ENCODE results near the gene MITF. TPM values are rescaled to one million over a fixed set of nuclear protein-coding genes. Genes with fewer than 3 reads are reported as not detected.
"Not testable (repeated sequence)": the region's sequence is repeated elsewhere in the genome, so short reads cannot be mapped to it uniquely, and the experiment has no call there.

Gene MITF
- total RNA-seq, 2 experiments from 2014 or later: 0.15 TPM; not detected in 1

- ChIA-PET POLR2A (no interaction called here), CTCF (no interaction called here)
These were observed 42.3 kb downstream of the MITF start for GRCh38 chr3:69781593-69781992.

- ChIA-PET POLR2A (no interaction called here), CTCF (no interaction called here)
These were observed 45.8 kb downstream of the MITF start for GRCh38 chr3:69784954-69785514.

DNA sequence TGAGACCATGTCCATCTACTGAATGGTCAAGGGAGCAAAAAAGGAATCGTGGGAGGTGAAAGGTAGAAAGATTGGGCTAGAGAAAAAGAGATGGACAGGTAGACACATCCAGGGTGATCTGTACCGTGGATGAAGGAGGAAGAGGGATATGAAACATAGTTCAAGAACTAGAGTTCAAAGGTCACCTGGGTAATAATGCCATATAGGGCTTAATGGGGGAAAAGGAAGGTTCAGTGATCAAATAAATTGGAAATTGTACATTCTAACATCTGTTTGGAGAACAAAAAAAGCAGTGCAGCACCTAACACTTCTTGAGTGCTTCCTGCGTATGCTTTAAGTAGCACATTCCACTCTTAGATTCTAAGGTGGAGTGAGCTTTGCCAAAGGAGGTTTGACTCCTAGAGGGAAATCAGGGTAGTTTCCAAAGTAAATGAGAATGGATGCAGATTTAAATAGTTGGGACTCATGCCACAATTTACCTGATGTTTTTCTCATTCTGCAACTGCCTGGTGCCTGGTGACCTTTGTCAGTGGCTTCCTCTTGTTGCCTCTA, 46.6 kb downstream of the MITF start:
- ChIA-PET POLR2A (no interaction called here), CTCF (no interaction called here)

GRCh38 chr3:69786854-69787253, 47.6 kb downstream of the MITF start:
- ChIA-PET POLR2A (no interaction called here), CTCF (no interaction called here)

- POLR2A ChIA-PET: no interaction called here
- CTCF ChIA-PET: no interaction called here
These were observed 48.3 kb downstream of the MITF start for GRCh38 chr3:69787436-69788168.

DNA sequence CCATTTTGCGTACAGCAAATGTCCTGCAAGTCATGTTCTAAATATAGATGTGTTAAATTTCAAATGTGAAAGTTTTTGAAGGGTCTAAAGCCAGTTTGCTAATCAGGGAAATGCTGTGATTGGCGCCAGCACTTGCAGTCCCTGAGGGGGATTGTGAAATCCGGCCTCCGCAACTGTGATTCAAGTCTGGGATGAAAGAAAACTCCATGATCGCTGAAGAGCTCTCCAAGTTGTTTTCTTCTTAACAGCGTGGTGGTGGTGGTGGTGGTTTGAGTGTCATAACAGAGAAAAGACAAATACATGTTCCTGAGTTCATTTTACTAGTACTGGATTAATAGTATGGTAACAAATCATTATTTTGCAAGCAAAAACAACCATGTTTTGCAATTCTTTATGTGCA, 51.8 kb downstream of the MITF start:
- CTCF ChIA-PET: no interaction called here
- POLR2A ChIA-PET: no interaction called here

GRCh38 chr3:69791919-69792399, 52.7 kb downstream of the MITF start:
- CTCF ChIA-PET: no interaction called here
- POLR2A ChIA-PET: no interaction called here

GRCh38 chr3:69796126-69796525, 56.9 kb downstream of the MITF start:
- POLR2A ChIA-PET, CTCF ChIA-PET: not testable (repeated sequence)

DNA sequence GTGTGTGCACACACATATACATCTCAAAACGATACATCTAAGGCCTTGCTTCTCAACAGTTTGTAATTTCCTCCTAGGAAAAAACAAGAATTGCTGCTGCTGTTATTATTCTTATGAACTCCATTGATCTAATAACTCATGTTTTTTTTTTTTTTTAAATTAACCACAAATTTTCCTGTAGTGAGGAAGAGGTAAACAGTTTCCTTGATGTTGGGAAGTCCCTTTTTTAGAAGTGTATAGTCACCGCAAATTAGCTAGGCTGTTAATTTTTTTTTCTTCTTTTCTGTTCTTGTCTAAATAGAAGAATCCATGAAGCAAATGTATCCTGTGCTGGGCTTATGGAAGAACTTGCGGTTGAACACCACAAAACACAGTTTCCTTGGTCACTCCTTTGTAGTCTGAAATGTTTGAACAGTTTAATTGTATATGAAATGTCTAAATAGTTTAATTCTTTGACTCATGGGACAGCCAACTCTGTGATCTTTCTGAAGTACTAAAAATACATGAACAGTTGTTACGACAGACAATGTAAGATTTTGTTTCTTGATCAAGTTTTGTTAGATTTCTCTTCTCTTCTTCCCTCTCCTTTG, 64.5 kb downstream of the MITF start:
- POLR2A ChIA-PET: no interaction called here
- CTCF ChIA-PET: no interaction called here

DNA sequence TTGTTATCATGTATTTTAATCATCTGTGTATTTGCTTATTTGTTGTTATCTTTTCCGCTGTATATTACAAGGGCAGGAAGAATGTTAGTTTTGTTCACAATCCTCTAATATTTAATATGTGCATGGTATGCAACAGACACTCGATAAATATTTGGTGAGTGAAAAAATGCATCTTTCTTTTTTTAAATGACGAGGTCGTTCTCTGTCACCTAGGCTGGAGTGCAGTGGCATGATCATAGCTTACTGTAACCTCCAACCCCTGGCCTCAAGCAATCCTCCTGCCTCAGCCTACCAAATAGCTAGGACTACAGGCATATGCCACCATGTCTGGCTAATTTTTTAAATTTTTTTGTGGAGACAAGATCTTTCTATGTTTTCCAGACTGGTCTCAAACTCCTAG, 66.2 kb downstream of the MITF start:
- ChIA-PET CTCF (no interaction called here), POLR2A (no interaction called here)

DNA sequence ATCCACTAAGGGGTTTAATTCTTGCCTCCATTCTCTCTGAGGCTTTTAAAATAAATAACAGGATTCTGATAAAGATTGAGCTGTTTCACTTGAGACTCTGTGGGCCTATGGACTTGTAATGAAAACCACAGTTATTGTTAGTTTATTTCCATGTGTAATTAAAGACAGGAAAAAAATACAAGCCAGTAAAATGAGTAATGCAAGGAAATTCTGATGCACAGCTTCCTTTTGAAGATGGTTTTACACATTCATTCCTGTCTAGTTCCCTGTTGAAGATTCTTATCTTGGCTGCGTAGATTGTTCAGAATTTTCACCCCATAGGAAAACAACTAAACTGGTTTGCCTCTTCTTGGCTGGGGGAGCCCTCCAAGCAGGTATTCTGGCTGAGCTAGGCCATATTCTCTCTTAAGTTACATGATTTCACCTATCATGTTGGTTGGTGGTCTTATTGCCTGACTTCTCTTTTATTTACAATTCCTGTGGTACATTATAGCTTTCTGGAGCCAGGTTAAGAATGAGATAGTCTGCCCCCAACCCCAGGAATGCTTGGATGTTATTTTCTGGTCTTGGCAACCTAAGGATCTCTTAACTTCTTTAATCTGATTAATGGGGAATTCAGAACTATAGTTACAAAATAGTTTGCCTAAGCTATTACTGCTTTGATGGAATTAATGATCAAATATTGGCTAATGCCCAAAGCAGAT, 67.6 kb downstream of the MITF start:
- CTCF ChIA-PET: no interaction called here
- POLR2A ChIA-PET: no interaction called here

DNA sequence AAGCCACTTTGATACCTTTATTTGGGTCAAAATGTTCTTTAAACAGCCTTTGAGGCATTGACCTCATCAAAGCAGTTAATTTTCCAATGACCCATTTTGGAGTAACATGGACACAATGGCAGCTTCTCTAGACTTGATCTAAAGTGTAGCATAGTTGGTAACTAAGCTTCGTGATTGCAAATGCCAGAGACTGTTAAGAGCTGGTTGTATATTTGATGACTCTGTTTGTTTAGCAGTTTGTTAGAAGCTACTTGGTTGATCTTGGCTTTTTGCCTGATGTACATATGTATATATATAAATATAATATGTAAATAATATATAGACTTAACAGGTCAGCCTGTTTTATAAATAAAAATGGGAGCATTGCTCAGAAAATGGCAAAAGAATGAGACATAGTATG, 68.4 kb downstream of the MITF start:
- ChIA-PET POLR2A (no interaction called here), CTCF (no interaction called here)

- ChIA-PET POLR2A (no interaction called here), CTCF (no interaction called here)
These were observed 70.0 kb downstream of the MITF start for GRCh38 chr3:69809076-69809835.

DNA sequence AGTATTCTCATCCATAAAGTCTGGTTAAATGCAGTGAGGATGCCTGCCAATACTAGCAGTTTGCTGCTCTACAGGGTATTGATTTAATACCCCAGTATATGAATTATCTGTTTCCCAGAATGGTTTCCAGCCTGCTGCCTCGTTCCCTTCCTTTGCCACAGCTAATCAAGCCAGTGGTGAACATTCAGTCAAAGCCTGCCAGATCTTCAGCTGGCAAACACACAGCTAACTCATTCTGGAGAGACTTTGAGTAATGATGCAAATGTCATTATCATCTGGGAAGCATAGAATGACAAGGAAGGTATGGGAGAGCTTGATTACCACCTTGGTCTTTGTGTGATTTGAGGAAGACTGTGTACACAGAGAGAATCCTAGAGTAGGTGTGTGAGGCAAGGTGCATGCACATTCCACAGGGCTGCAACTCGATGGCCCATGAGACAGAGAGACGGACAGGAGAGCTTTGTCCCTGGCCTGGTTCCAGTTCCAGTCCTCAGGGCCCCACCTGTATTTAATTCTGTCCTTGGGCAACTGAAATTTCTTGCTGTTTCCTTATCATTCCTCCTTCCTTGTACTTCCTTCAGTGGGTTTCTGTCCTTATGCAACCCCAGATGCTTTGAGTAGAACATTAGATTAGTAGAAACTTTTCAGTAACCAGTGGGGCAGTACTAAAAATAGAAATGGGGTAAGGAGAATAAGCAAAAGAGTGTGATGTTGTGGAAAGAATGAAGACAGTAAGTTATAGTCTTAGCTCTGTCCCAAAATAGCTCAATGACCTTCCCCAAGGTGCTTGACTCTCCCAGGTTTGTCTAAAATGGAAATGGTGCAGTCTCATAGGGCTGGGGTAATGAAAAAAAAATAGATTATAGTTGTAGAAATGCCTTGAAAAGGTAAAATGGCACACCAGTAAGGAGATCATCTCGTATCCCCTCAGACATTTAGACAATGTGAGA, 72.5 kb downstream of the MITF start:
- POLR2A ChIA-PET: no interaction called here
- CTCF ChIA-PET: no interaction called here

- POLR2A ChIA-PET: no interaction called here
These were observed 76.7 kb downstream of the MITF start for GRCh38 chr3:69815970-69816369.

GRCh38 chr3:69817988-69818387, 78.7 kb downstream of the MITF start:
- ChIA-PET CTCF (no interaction called here), POLR2A (no interaction called here)

More at GRCh38 chr3:69815970-69816369, 76.7 kb downstream of the MITF start:
- CTCF ChIA-PET: no interaction called here

DNA sequence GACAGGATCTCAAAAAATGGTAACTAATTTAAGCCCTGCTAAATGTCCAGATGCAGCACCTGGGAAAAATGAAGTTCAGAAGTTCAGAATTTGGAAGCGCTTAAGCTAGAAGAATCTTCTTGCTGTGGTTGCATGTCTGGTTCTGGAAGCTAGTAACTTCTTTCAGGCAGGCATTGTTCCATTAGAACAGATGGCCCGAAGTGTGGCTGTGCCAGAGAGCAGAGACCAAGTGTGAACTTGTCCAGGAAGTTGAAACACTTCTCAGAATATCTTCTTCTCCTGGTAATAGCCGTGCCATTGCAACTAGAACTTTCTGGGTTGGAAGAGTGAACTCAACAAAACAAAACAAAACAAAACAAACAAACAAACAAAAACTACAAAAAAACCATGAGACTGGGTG, 80.0 kb downstream of the MITF start:
- CTCF ChIA-PET: no interaction called here
- POLR2A ChIA-PET: no interaction called here

DNA sequence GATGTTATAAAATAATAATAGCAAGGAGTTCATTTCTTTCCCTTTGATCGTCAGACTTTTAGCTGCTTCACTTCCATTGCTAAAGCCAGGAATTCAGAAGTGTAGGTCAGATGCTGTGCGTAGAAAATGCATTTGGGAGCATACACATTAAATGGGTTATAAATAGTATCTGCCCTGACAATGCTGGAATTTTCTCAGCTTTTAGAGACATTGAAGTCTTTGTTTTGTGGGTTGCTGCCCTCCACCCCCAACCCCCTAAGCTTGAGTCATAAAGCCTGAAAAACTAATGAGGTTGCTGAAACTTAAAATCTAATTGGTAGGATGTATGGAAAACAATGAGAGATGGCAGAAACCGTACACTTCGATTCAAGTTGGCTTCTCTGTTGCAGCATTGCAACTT, 81.9 kb downstream of the MITF start:
- CTCF ChIA-PET: no interaction called here
- POLR2A ChIA-PET: no interaction called here

- ChIA-PET CTCF (no interaction called here), POLR2A (no interaction called here)
These were observed 84.5 kb downstream of the MITF start for GRCh38 chr3:69823743-69824142.
